ENCODE measurements around the gene TCEA2. TPM values are rescaled to one million over a fixed set of nuclear protein-coding genes. Genes with fewer than 3 reads are reported as not detected.

TCEA2 gene
- total and polyA plus RNA-seq, 2 of the 13 experiments (the other 11 are each of a cell fraction or from before 2014, with no cell fraction given), result 28.1 to 33.7 TPM

GRCh38 chr20:64015635-64016034, 47.4 kb upstream of the TCEA2 start:
- no peaks in the 10 kb centered on the region for H3K4me1 ChIP-seq (ENCODE audit: insufficient read depth, low read length)
- H4K20me1 ChIP-seq (ENCODE audit: insufficient read depth, low read length), result no peaks in the 10 kb centered on the region
- POLR2A ChIA-PET, result no interaction called here
- CTCF ChIA-PET (ENCODE audit: low intra/inter-chr PET ratio, low total read pairs), result no interaction called here
- no peak overlapping the region for H3K4me2 ChIP-seq (ENCODE audit: low read depth, low read length)
- H3K36me3 ChIP-seq (replicated peaks in 1 of 2; ENCODE audit: control insufficient read depth in 1 of 2, insufficient read depth in 2 of 2, low read length in 2 of 2), result peaks cover 56 to 75% of the 10 kb centered on the region in 2 experiments
- 89% methylated on average over 2 of the region's 2 CpGs for WGBS (ENCODE audit: low lambda C conversion rate)
- H3K9me3 ChIP-seq (ENCODE audit: low read length), result no peaks in the 10 kb centered on the region
- H3K4me3 ChIP-seq (replicated peaks in 1 of 3; ENCODE audit: insufficient read depth in 1 of 3, low read depth in 2 of 3, low read length in 3 of 3), result no peak overlapping the region
- no peaks in the 10 kb centered on the region for H3K27me3 ChIP-seq (ENCODE audit: control insufficient read depth in 1 of 2, insufficient read depth in 2 of 2, low read length in 2 of 2)
- no peak for ATAC-seq
- TF ChIP-seq TFE3 (CRISPR knock-in tag; IDR thresholded peaks at IDR 0.05) (no peak), RBM22 (optimal IDR thresholded peaks at IDR 0.05; ENCODE audit: low read length) (peak; percentile 27)
- FAIRE-seq, result no peak
- H2AFZ ChIP-seq (ENCODE audit: low read length), result no peak overlapping the region
- no TSS peak for BruUV-seq (replicated peaks)
- peaks cover 2% of the 10 kb centered on the region for H3K79me2 ChIP-seq (ENCODE audit: insufficient read depth, low read length)
- no peak overlapping the region for H3K27ac ChIP-seq (ENCODE audit: extremely low read length, insufficient read depth, low read length)
- no peak for DNase-seq (ENCODE audit: low spot score)
- intact Hi-C loops (cut with micrococcal nuclease; ENCODE audit: unreplicated experiment) (no loop called here), in situ Hi-C loops (cut with HindIII; ENCODE audit: extremely low pct_ligation_motif_present, low pct_unique_long_range_greater_than_20kb) (no loop called here)
- H3K9ac ChIP-seq (ENCODE audit: insufficient read depth, low read depth, low read length), result no peak overlapping the region

GRCh38 chr20:64021124-64021975, 41.6 kb upstream of the TCEA2 start:
- no peaks in the 10 kb centered on the region for H3K27me3 ChIP-seq (ENCODE audit: control insufficient read depth in 1 of 2, insufficient read depth in 2 of 2, low read length in 2 of 2)
- no peak overlapping the region for H3K27ac ChIP-seq (ENCODE audit: extremely low read length, insufficient read depth, low read length)
- no peak overlapping the region for H3K9ac ChIP-seq (ENCODE audit: insufficient read depth, low read depth, low read length)
- FAIRE-seq, result no peak
- ChIA-PET CTCF (ENCODE audit: low intra/inter-chr PET ratio, low total read pairs) (no interaction called here), POLR2A (no interaction called here)
- in situ Hi-C loops (cut with HindIII; ENCODE audit: extremely low pct_ligation_motif_present, low pct_unique_long_range_greater_than_20kb), result loop anchor here (5.0 kb wide), 1 partner anchor 39 kb away; the partner anchor contains the start of gene PRPF6
- 98% methylated on average over 33 of the region's 36 CpGs for WGBS (ENCODE audit: low lambda C conversion rate)
- H3K9me3 ChIP-seq (ENCODE audit: low read length), result no peaks in the 10 kb centered on the region
- no peak overlapping the region for H3K4me2 ChIP-seq (ENCODE audit: low read depth, low read length)
- H3K4me1 ChIP-seq (ENCODE audit: insufficient read depth, low read length), result peaks cover 42% of the 10 kb centered on the region
- peaks cover 48 to 70% of the 10 kb centered on the region in 2 experiments for H3K36me3 ChIP-seq (replicated peaks in 1 of 2; ENCODE audit: control insufficient read depth in 1 of 2, insufficient read depth in 2 of 2, low read length in 2 of 2)
- peaks cover 4% of the 10 kb centered on the region for H3K79me2 ChIP-seq (ENCODE audit: insufficient read depth, low read length)
- no peak overlapping the region for H3K4me3 ChIP-seq (replicated peaks in 1 of 3; ENCODE audit: insufficient read depth in 1 of 3, low read depth in 2 of 3, low read length in 3 of 3)
- no peaks in the 10 kb centered on the region for H4K20me1 ChIP-seq (ENCODE audit: insufficient read depth, low read length)
- ATAC-seq, result no peak
- no TSS peak for BruUV-seq (replicated peaks)
- no peak for DNase-seq (ENCODE audit: low spot score)
- intact Hi-C loops (cut with micrococcal nuclease; ENCODE audit: unreplicated experiment), result no loop called here
- H2AFZ ChIP-seq (ENCODE audit: low read length), result no peak overlapping the region
- TF ChIP-seq, protein P1, sequence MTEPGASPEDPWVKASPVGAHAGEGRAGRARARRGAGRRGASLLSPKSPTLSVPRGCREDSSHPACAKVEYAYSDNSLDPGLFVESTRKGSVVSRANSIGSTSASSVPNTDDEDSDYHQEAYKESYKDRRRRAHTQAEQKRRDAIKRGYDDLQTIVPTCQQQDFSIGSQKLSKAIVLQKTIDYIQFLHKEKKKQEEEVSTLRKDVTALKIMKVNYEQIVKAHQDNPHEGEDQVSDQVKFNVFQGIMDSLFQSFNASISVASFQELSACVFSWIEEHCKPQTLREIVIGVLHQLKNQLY (CRISPR knock-in tag; IDR thresholded peaks at IDR 0.05), result no peak
- no peak for TF ChIP-seq MEF2D (CRISPR knock-in tag; IDR thresholded peaks at IDR 0.05)
- TF ChIP-seq FLYWCH1 (CRISPR knock-in tag; IDR thresholded peaks at IDR 0.05), result no peak
- TF ChIP-seq SRF (IDR thresholded peaks at IDR 0.05; ENCODE audit: low read depth, low read length), result no peak
- TF ChIP-seq, protein P2, sequence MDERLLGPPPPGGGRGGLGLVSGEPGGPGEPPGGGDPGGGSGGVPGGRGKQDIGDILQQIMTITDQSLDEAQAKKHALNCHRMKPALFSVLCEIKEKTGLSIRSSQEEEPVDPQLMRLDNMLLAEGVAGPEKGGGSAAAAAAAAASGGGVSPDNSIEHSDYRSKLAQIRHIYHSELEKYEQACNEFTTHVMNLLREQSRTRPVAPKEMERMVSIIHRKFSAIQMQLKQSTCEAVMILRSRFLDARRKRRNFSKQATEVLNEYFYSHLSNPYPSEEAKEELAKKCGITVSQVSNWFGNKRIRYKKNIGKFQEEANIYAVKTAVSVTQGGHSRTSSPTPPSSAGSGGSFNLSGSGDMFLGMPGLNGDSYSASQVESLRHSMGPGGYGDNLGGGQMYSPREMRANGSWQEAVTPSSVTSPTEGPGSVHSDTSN (CRISPR knock-in tag; IDR thresholded peaks at IDR 0.05), result no peak
- peak; percentile 46; the same call in 1 of the 2 replicates for TF ChIP-seq RBFOX2 (IDR thresholded peaks at IDR 0.05; ENCODE audit: low read depth, low read length)
- no peak for TF ChIP-seq MED13 (CRISPR knock-in tag; IDR thresholded peaks at IDR 0.05)
- no peak for TF ChIP-seq MATR3 (CRISPR knock-in tag; IDR thresholded peaks at IDR 0.05)
- 0 out of 2 replicates have a peak, but pooled peaks have one; percentile 50 for TF ChIP-seq HOXA9 (CRISPR knock-in tag; IDR thresholded peaks at IDR 0.05; ENCODE audit: borderline replicate concordance)
- no peak for TF ChIP-seq SKIL (CRISPR knock-in tag; IDR thresholded peaks at IDR 0.05; ENCODE audit: borderline replicate concordance)
